HepG2 (cell line): ENCODE results near the gene TMEM217. TPM values are rescaled to one million over a fixed set of nuclear protein-coding genes. Genes with fewer than 3 reads are reported as not detected.

Experiments
- ARID2 ChIP-seq: sonication (generic); formaldehyde crosslinking; IDR thresholded peaks from 2 replicates; pipeline ENCODE4 v1.8.1; 2022; ENCODE audit warnings: mild to moderate bottlenecking, missing genetic modification reagents, borderline replicate concordance
- BCL6 ChIP-seq: IDR thresholded peaks from 2 replicates; pipeline ENCODE4 v1.6.1; 2016; ENCODE audit warnings: missing genetic modification reagents, missing compliant biosample characterization
- CEBPG ChIP-seq: IDR thresholded peaks from 2 replicates; pipeline ENCODE4 v1.6.1; 2016
- EHMT2 ChIP-seq: fragments of 200-600 bp; sonication (generic); IDR thresholded peaks from 2 replicates; pipeline ENCODE4 v1.7.0; 2017; ENCODE audit warnings: antibody characterized with exemption, low read depth, low read length, borderline replicate concordance
- NFKBIZ ChIP-seq: IDR thresholded peaks from 2 replicates; pipeline ENCODE4 v1.6.1; 2018; ENCODE audit warnings: missing genetic modification reagents, missing compliant biosample characterization
- PPARG ChIP-seq: conservative IDR thresholded peaks from 2 replicates; pipeline ENCODE4 v1.6.1; 2016; ENCODE audit warnings: missing biosample characterization, missing genetic modification reagents
- SAP130 ChIP-seq: IDR thresholded peaks from 2 replicates; pipeline ENCODE4 v1.6.1; 2016; ENCODE audit warnings: low read depth
- TP53 ChIP-seq: sonication (generic); formaldehyde crosslinking; conservative IDR thresholded peaks from 2 replicates; pipeline ENCODE4 v1.4.0; 2020; ENCODE audit warnings: missing genetic modification reagents
- ZBTB20 ChIP-seq: sonication (generic); formaldehyde crosslinking; IDR thresholded peaks from 2 replicates; pipeline ENCODE4 v1.8.1; 2023; ENCODE audit warnings: missing genetic modification reagents, low read depth, mild to moderate bottlenecking, borderline replicate concordance
- ZNF225 ChIP-seq: sonication (generic); formaldehyde crosslinking; IDR thresholded peaks from 2 replicates; pipeline ENCODE4 v1.4.0; 2020; ENCODE audit warnings: mild to moderate bottlenecking, missing genetic modification reagents
- ZNF30 ChIP-seq: sonication (generic); formaldehyde crosslinking; IDR thresholded peaks from 2 replicates; pipeline ENCODE4 v1.5.0; 2020; ENCODE audit warnings: mild to moderate bottlenecking, missing genetic modification reagents
- ZNF335 ChIP-seq: sonication (generic); formaldehyde crosslinking; IDR thresholded peaks from 2 replicates; pipeline ENCODE4 v1.4.0; 2020; ENCODE audit warnings: missing genetic modification reagents
- ZNF605 ChIP-seq: sonication (generic); formaldehyde crosslinking; IDR thresholded peaks from 2 replicates; pipeline ENCODE4 v1.8.0; 2022; ENCODE audit warnings: mild to moderate bottlenecking, missing genetic modification reagents
- polyA plus RNA-seq, 8 experiments: library from polyadenylated mRNA; depleted of rRNA in 3 of 8; stranded (reverse) in 7 of 8; unstranded in 1 of 8; fragments of >200 nt; fragmentation: Illumina TruSeq in 4 of 8; extraction: Trizol in 4 of 8; gene quantifications; 2 replicates each; pipeline versions ENCODE4 v1.2.1 to v1.2.3, GENCODE V29; 2011 to 2016; ENCODE audit warnings: low read depth in 4 of 8, missing spikeins in 1 of 8, mixed read lengths in 1 of 8; ENCODE audit not compliant: insufficient read depth in 1 of 8
- total RNA-seq, 5 experiments: library from RNA; depleted of rRNA; stranded (reverse); fragments of >200 nt; fragmentation: Illumina TruSeq; extraction: Trizol; gene quantifications; 2 replicates each; pipeline ENCODE4 v1.2.3, GENCODE V29; 2016; ENCODE audit warnings: low read depth in 1 of 5
- TF ChIP-seq, protein P1 (sequence below): sonication (generic); formaldehyde crosslinking; IDR thresholded peaks from 2 replicates; pipeline ENCODE4 v1.8.0; 2022; ENCODE audit warnings: mild to moderate bottlenecking, missing genetic modification reagents, borderline replicate concordance
- TF ChIP-seq, protein P2 (sequence below): sonication (generic); formaldehyde crosslinking; IDR thresholded peaks from 2 replicates; pipeline ENCODE4 v1.9.0; 2021; ENCODE audit warnings: mild to moderate bottlenecking, missing genetic modification reagents
- TF ChIP-seq, protein P3 (sequence below): IDR thresholded peaks from 2 replicates; pipeline ENCODE4 v1.6.1; 2016; ENCODE audit warnings: low read depth, missing genetic modification reagents, missing compliant biosample characterization

TMEM217 gene
- total and polyA plus RNA-seq, 2 of the 13 experiments (the other 11 are each of a cell fraction or from before 2014, with no cell fraction given) = 2.3 to 3.4 TPM

DNA sequence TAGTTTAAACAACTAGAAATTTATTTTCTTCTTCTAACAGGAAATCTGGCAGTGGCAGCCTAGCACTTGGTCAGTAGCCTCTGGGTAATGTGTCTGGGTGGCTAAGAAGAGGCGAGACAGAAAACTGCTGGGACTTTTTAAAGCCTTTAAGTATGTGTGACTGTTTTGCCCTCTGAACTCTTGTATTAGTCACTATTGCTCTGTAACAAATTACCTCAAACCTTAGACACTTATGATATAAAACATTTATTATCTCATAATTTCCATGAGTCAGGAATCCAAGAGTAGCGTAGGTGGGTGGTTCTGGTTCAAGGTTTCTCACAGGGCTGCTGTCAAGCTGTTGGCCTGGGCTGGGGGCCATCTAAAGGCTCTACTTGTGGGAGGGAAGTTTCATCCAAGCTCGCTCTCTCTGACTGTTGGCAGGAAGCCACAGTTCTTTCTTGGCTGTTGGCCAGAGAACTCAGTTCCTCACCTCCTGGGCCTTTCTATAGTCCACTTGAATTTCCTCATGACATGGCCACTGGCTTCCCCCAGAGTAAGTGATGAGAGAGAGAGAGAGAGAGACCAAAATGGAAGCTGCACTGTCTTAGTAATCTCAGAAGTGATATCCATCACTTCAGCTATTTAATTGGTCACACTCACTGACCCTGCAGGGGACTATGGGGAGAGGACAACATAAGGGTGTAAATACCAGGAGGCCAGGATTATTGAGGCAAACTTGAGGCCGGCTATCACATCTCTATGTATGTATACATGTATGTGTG, 17.8 kb downstream of the TMEM217 start (continued):
- TF ChIP-seq ZNF335 (CRISPR knock-in tag) (peak; percentile 33; the same call in 1 of the 2 replicates), PPARG (CRISPR knock-in tag) (0 out of 2 replicates have a peak, but pooled peaks have one; percentile 34), EHMT2 (peak; percentile 66; the same call in 1 of the 2 replicates), ZNF30 (CRISPR knock-in tag) (no peak), ARID2 (CRISPR knock-in tag) (no peak), NFKBIZ (CRISPR knock-in tag) (0 out of 2 replicates have a peak, but pooled peaks have one; percentile 35), ZNF605 (peak; percentile 58; the same call in 1 of the 2 replicates), ZNF225 (CRISPR knock-in tag) (no peak), BCL6 (CRISPR knock-in tag) (peak; percentile 35; the same call in 1 of the 2 replicates), TP53 (CRISPR knock-in tag) (no peak), CEBPG (CRISPR knock-in tag) (peak; percentile 18; the same call in 1 of the 2 replicates), SAP130 (CRISPR knock-in tag) (peak; percentile 55; the same call in 1 of the 2 replicates), ZBTB20 (CRISPR knock-in tag) (no peak)
- TF ChIP-seq, protein P1, sequence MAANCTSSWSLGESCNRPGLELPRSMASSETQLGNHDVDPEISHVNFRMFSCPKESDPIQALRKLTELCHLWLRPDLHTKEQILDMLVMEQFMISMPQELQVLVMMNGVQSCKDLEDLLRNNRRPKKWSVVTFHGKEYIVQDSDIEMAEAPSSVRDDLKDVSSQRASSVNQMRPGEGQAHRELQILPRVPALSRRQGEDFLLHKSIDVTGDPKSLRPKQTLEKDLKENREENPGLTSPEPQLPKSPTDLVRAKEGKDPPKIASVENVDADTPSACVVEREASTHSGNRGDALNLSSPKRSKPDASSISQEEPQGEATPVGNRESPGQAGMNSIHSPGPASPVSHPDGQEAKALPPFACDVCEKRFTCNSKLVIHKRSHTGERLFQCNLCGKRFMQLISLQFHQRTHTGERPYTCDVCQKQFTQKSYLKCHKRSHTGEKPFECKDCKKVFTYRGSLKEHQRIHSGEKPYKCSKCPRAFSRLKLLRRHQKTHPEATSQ (CRISPR knock-in tag) = no peak
- TF ChIP-seq, protein P2, sequence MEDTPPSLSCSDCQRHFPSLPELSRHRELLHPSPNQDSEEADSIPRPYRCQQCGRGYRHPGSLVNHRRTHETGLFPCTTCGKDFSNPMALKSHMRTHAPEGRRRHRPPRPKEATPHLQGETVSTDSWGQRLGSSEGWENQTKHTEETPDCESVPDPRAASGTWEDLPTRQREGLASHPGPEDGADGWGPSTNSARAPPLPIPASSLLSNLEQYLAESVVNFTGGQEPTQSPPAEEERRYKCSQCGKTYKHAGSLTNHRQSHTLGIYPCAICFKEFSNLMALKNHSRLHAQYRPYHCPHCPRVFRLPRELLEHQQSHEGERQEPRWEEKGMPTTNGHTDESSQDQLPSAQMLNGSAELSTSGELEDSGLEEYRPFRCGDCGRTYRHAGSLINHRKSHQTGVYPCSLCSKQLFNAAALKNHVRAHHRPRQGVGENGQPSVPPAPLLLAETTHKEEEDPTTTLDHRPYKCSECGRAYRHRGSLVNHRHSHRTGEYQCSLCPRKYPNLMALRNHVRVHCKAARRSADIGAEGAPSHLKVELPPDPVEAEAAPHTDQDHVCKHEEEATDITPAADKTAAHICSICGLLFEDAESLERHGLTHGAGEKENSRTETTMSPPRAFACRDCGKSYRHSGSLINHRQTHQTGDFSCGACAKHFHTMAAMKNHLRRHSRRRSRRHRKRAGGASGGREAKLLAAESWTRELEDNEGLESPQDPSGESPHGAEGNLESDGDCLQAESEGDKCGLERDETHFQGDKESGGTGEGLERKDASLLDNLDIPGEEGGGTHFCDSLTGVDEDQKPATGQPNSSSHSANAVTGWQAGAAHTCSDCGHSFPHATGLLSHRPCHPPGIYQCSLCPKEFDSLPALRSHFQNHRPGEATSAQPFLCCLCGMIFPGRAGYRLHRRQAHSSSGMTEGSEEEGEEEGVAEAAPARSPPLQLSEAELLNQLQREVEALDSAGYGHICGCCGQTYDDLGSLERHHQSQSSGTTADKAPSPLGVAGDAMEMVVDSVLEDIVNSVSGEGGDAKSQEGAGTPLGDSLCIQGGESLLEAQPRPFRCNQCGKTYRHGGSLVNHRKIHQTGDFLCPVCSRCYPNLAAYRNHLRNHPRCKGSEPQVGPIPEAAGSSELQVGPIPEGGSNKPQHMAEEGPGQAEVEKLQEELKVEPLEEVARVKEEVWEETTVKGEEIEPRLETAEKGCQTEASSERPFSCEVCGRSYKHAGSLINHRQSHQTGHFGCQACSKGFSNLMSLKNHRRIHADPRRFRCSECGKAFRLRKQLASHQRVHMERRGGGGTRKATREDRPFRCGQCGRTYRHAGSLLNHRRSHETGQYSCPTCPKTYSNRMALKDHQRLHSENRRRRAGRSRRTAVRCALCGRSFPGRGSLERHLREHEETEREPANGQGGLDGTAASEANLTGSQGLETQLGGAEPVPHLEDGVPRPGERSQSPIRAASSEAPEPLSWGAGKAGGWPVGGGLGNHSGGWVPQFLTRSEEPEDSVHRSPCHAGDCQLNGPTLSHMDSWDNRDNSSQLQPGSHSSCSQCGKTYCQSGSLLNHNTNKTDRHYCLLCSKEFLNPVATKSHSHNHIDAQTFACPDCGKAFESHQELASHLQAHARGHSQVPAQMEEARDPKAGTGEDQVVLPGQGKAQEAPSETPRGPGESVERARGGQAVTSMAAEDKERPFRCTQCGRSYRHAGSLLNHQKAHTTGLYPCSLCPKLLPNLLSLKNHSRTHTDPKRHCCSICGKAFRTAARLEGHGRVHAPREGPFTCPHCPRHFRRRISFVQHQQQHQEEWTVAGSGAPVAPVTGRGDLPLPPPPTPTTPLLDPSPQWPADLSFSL = no peak
- TF ChIP-seq, protein P3, sequence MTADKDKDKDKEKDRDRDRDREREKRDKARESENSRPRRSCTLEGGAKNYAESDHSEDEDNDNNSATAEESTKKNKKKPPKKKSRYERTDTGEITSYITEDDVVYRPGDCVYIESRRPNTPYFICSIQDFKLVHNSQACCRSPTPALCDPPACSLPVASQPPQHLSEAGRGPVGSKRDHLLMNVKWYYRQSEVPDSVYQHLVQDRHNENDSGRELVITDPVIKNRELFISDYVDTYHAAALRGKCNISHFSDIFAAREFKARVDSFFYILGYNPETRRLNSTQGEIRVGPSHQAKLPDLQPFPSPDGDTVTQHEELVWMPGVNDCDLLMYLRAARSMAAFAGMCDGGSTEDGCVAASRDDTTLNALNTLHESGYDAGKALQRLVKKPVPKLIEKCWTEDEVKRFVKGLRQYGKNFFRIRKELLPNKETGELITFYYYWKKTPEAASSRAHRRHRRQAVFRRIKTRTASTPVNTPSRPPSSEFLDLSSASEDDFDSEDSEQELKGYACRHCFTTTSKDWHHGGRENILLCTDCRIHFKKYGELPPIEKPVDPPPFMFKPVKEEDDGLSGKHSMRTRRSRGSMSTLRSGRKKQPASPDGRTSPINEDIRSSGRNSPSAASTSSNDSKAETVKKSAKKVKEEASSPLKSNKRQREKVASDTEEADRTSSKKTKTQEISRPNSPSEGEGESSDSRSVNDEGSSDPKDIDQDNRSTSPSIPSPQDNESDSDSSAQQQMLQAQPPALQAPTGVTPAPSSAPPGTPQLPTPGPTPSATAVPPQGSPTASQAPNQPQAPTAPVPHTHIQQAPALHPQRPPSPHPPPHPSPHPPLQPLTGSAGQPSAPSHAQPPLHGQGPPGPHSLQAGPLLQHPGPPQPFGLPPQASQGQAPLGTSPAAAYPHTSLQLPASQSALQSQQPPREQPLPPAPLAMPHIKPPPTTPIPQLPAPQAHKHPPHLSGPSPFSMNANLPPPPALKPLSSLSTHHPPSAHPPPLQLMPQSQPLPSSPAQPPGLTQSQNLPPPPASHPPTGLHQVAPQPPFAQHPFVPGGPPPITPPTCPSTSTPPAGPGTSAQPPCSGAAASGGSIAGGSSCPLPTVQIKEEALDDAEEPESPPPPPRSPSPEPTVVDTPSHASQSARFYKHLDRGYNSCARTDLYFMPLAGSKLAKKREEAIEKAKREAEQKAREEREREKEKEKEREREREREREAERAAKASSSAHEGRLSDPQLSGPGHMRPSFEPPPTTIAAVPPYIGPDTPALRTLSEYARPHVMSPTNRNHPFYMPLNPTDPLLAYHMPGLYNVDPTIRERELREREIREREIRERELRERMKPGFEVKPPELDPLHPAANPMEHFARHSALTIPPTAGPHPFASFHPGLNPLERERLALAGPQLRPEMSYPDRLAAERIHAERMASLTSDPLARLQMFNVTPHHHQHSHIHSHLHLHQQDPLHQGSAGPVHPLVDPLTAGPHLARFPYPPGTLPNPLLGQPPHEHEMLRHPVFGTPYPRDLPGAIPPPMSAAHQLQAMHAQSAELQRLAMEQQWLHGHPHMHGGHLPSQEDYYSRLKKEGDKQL (CRISPR knock-in tag) = no peak
